Endothelial cell of umbilical vein (primary cell): Measurements from ENCODE around the gene PIKFYVE. TPM values are rescaled to one million over a fixed set of nuclear protein-coding genes. Genes with fewer than 3 reads are reported as not detected.
"Not testable (repeated sequence)": the region's sequence is repeated elsewhere in the genome, so short reads cannot be mapped to it uniquely, and the experiment has no call there.

ENCODE experiments used
- Bru-seq: library from RNA; stranded (reverse); fragments of 400-500 nt; gene quantifications from one replicate; lab custom pipeline; 2021; lab: Mats Ljungman, UMichigan
- BruChase-seq, 2 experiments: library from RNA; stranded (reverse); fragments of 400-500 nt; gene quantifications; one replicate each; lab custom pipeline; 2021; lab: Mats Ljungman, UMichigan
- BruUV-seq: library from RNA; stranded (reverse); fragments of 400-500 nt; replicated peaks from 2 replicates; lab custom pipeline; 2021; lab: Mats Ljungman, UMichigan
- CTCF ChIA-PET: fragments of 300-600, 350-600 bp; sonication (Branson Sonifier 250); formaldehyde crosslinking; loops from one replicate; lab custom pipeline; 2021; ENCODE audit warnings: antibody characterized with exemption, inconsistent platforms; lab: Charles Lee
- POLR2A ChIA-PET: fragments of 300-600, 350-600 bp; sonication (Branson Sonifier 250); formaldehyde crosslinking; loops from one replicate; lab custom pipeline; 2021; ENCODE audit warnings: antibody characterized with exemption, inconsistent platforms; lab: Charles Lee
- DNase-seq: peaks from one replicate; pipeline ENCODE4 v3.0.0-alpha.2; 2011; ENCODE audit warnings: low read depth, low spot score
- FAIRE-seq: peaks from 2 replicates; lab custom pipeline; 2011; peaks lifted over from hg19 to GRCh38; lab: Jason Lieb, UNC
- H2AFZ ChIP-seq: 2 replicates; pipeline ENCODE4 v1.6.0; 2012; ENCODE audit warnings: low read depth, low read length, control low read depth, inconsistent platforms
- H3K27ac ChIP-seq: 2 replicates; pipeline ENCODE4 v1.5.1; 2011; ENCODE audit warnings: low read depth, mild to moderate bottlenecking, control low read depth, low read length, moderate library complexity; ENCODE audit not compliant: insufficient read depth
- H3K27me3 ChIP-seq, 2 experiments: 2 replicates each; pipeline versions ENCODE4 v1.6.0 to v1.6.1; 2011; ENCODE audit warnings: low read length in 2 of 2, mixed read lengths in 1 of 2; ENCODE audit not compliant: control insufficient read depth in 2 of 2, insufficient read depth in 2 of 2
- H3K36me3 ChIP-seq, 2 experiments: 2 replicates in 1 of 2; 3 replicates in 1 of 2; pipeline ENCODE4 v1.5.1; 2011; ENCODE audit warnings: low read length in 2 of 2, mild to moderate bottlenecking in 1 of 2, moderate library complexity in 1 of 2; ENCODE audit not compliant: control insufficient read depth in 2 of 2, insufficient read depth in 2 of 2; ENCODE audit errors: extremely low read depth in 1 of 2
- H3K4me1 ChIP-seq: 3 replicates; pipeline ENCODE4 v1.5.1; 2011; ENCODE audit warnings: mild to moderate bottlenecking, low read length; ENCODE audit not compliant: control insufficient read depth, insufficient read depth; ENCODE audit errors: extremely low read depth
- H3K4me2 ChIP-seq: 2 replicates; pipeline ENCODE4 v1.6.1; 2011; ENCODE audit warnings: low read length, control low read depth, mixed read lengths; ENCODE audit not compliant: insufficient read depth
- H3K4me3 ChIP-seq, 3 experiments: fragments of 200-600 bp in 1 of 3; sonication (generic), shearing (Covaris generic) in 1 of 3; replicated peaks in 1 of 3; 2 replicates each; pipeline ENCODE4 v1.5.1; 2011 to 2016; ENCODE audit warnings: control low read depth in 3 of 3, low read length in 3 of 3, mild to moderate bottlenecking in 2 of 3, inconsistent platforms in 1 of 3, low read depth in 1 of 3, moderate library complexity in 1 of 3; ENCODE audit not compliant: insufficient read depth in 1 of 3
- H3K79me2 ChIP-seq: 2 replicates; pipeline ENCODE4 v1.6.0; 2012; ENCODE audit warnings: low read length, inconsistent platforms; ENCODE audit not compliant: control insufficient read depth, insufficient read depth
- H3K9ac ChIP-seq: replicated peaks from 2 replicates; pipeline ENCODE3; 2011; ENCODE audit warnings: low read length, control low read depth; ENCODE audit not compliant: insufficient read depth; ENCODE audit errors: extremely low read depth
- H3K9me1 ChIP-seq: replicated peaks from 3 replicates; pipeline ENCODE4 v1.6.0; 2011; ENCODE audit warnings: mild to moderate bottlenecking, low read length; ENCODE audit not compliant: control insufficient read depth, insufficient read depth; ENCODE audit errors: extremely low read depth
- H3K9me3 ChIP-seq: replicated peaks from 2 replicates; pipeline ENCODE4 v1.5.1; 2012; ENCODE audit warnings: low read length, inconsistent platforms; ENCODE audit not compliant: control insufficient read depth, insufficient read depth
- H4K20me1 ChIP-seq: replicated peaks from 2 replicates; pipeline ENCODE3; 2011; ENCODE audit warnings: mild to moderate bottlenecking, low read length; ENCODE audit not compliant: control insufficient read depth, insufficient read depth; ENCODE audit errors: extremely low read depth
- FOS ChIP-seq: IDR thresholded peaks from 2 replicates; pipeline ENCODE4 v1.6.1; 2011; ENCODE audit warnings: mild to moderate bottlenecking, low read length, moderate library complexity, borderline replicate concordance; ENCODE audit not compliant: insufficient read depth
- GATA2 ChIP-seq: IDR thresholded peaks from 2 replicates; pipeline ENCODE4 v1.7.0; 2011; ENCODE audit warnings: low read depth, mild to moderate bottlenecking, moderate library complexity, mixed read lengths, low read length; ENCODE audit not compliant: insufficient read length, insufficient read depth
- POLR2A ChIP-seq: IDR thresholded peaks from 2 replicates; pipeline ENCODE4 v1.6.1; 2012; ENCODE audit warnings: low read depth, mild to moderate bottlenecking, control low read depth, low read length
- POLR2AphosphoS5 ChIP-seq: IDR thresholded peaks from 2 replicates; pipeline ENCODE4 v1.6.1; 2012; ENCODE audit warnings: low read depth, mild to moderate bottlenecking, control low read depth, low read length, moderate library complexity; ENCODE audit not compliant: insufficient read depth
- dilution Hi-C: fragments of 300-500 bp; cut with MboI; formaldehyde crosslinking; loops from one replicate; pipeline ENCODE4 v1.15.0; 2019; ENCODE audit warnings: low sequenced_read_pairs; ENCODE audit not compliant: extremely low pct_ligation_motif_present
- intact Hi-C: fragments of 100-400 bp; cut with micrococcal nuclease; formaldehyde crosslinking; loops from one replicate; pipeline ENCODE4 v1.10.0; 2022
- long read RNA-seq: library from polyadenylated mRNA; stranded (forward); transcript quantifications from one replicate; pipeline ENCODE4 v2.0.0, GENCODE V29; 2021
- polyA minus RNA-seq, 3 experiments: library from RNA; depleted of rRNA, polyadenylated mRNA; stranded (reverse); fragments of >200 nt; gene quantifications; 1 replicate in 1 of 3; 2 replicates in 2 of 3; pipeline ENCODE4 v1.2.3, GENCODE V29; 2011
- polyA plus RNA-seq, 4 experiments: library from polyadenylated mRNA; depleted of rRNA in 3 of 4; stranded (reverse) in 3 of 4; unstranded in 1 of 4; fragments of >200 nt; gene quantifications; 2 replicates each; pipeline versions ENCODE4 v1.2.1 to v1.2.3, GENCODE V29; 2011 to 2012; ENCODE audit warnings: missing spikeins in 1 of 4
- total RNA-seq: library from RNA; stranded (reverse); gene quantifications from 2 replicates; pipeline ENCODE4 v1.2.3, GENCODE V29; 2021
- TF ChIP-seq, protein P1 (sequence below): IDR thresholded peaks from 2 replicates; pipeline ENCODE4 v1.6.1; 2011; ENCODE audit not compliant: insufficient read depth, insufficient read length
- TF ChIP-seq, protein P2 (sequence below), 2 donors: IDR thresholded peaks; 1 replicate in 1 of 2; 2 replicates in 1 of 2; pipeline ENCODE4 v1.5.1; 2011; ENCODE audit warnings: low read length in 2 of 2, mild to moderate bottlenecking in 2 of 2, moderate library complexity in 2 of 2, control low read depth in 1 of 2, inconsistent platforms in 1 of 2, low read depth in 1 of 2; ENCODE audit not compliant: insufficient read depth in 1 of 2; ENCODE audit errors: extremely low read depth in 1 of 2

PIKFYVE gene, protein sequence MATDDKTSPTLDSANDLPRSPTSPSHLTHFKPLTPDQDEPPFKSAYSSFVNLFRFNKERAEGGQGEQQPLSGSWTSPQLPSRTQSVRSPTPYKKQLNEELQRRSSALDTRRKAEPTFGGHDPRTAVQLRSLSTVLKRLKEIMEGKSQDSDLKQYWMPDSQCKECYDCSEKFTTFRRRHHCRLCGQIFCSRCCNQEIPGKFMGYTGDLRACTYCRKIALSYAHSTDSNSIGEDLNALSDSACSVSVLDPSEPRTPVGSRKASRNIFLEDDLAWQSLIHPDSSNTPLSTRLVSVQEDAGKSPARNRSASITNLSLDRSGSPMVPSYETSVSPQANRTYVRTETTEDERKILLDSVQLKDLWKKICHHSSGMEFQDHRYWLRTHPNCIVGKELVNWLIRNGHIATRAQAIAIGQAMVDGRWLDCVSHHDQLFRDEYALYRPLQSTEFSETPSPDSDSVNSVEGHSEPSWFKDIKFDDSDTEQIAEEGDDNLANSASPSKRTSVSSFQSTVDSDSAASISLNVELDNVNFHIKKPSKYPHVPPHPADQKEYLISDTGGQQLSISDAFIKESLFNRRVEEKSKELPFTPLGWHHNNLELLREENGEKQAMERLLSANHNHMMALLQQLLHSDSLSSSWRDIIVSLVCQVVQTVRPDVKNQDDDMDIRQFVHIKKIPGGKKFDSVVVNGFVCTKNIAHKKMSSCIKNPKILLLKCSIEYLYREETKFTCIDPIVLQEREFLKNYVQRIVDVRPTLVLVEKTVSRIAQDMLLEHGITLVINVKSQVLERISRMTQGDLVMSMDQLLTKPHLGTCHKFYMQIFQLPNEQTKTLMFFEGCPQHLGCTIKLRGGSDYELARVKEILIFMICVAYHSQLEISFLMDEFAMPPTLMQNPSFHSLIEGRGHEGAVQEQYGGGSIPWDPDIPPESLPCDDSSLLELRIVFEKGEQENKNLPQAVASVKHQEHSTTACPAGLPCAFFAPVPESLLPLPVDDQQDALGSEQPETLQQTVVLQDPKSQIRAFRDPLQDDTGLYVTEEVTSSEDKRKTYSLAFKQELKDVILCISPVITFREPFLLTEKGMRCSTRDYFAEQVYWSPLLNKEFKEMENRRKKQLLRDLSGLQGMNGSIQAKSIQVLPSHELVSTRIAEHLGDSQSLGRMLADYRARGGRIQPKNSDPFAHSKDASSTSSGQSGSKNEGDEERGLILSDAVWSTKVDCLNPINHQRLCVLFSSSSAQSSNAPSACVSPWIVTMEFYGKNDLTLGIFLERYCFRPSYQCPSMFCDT (N-terminal part only)
- 28.2 and 28.5 TPM in 2 replicates for total RNA-seq
- polyA plus RNA-seq, result 7.2 and 9.0 TPM in 2 replicates
- polyA plus RNA-seq (2011; cell fraction: cytosol; rRNA removed), result 7.1 and 8.4 TPM in 2 replicates
- 34.7 and 40.2 TPM in 2 replicates for polyA plus RNA-seq (2011; cell fraction: nucleus; rRNA removed)
- polyA plus RNA-seq (2012), result 12.9 and 16.8 TPM in 2 replicates
- 45.5 and 51.5 TPM in 2 replicates for polyA minus RNA-seq
- 10.7 TPM for polyA minus RNA-seq (2011; cell fraction: cytosol; rRNA and poly(A)+ RNA removed)
- 83.9 and 109 TPM in 2 replicates for polyA minus RNA-seq (2011; cell fraction: nucleus; rRNA and poly(A)+ RNA removed)
- Bru-seq, nascent RNA, result percentile 86 among the genes with signal in this experiment
- BruChase-seq, experiment 1, labeled RNA remaining after a 6-hour chase, result percentile 82 among the genes with signal in this experiment
- percentile 94 among the genes with signal in this experiment for BruChase-seq, experiment 2, labeled RNA remaining after a 2-hour chase
- long read RNA-seq, full-length matches to known transcripts, result 2 of 6 reads
- long read RNA-seq, partial matches to known transcripts, result 2 of 6 reads
- long read RNA-seq, other reads (novel, unspliced or antisense), result 2 of 6 reads

DNA sequence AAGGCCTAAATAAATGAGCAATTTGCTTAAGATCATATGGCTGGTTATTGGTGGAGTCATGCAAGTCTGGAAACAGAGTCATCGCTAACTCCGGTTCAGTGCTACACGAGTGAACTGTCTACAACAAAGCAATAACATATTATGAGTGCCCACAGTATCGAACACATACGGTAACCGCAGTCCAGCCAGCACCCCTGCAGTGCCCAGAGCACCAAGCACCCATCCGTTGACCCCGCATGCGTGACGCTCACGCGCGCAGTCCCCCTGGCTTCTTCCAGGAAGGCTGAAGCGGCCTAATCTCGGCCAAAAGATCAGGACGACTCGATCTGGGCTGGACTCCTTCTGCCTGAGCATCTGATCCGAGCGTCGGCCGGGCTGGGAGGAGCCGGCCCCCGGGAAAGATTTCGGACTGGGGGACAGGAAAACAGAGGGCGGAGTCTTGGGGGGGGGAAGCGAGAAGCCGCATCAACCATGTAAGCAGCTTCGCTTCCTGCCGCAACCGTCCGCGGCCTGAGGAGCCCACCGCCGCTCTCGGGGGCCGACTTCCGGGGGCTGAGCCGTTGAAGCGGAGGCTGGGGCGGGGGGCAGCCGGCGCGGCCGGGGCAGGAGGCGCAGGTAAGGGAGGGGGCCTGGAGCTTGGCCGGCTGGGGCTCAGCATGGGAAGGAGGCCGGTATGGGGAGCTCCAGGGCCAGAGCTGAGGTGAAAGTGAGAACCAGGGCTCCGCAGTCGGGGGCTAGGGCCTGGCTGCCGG, at the start of gene PIKFYVE:
TSS of gene PIKFYVE (plus strand) at position 455 of the 752 bp plus-strand sequence. CDS start 5,265 bp downstream, outside the sequence.
- Histone ChIP-seq H3K4me1 (peaks cover 24% of the 10 kb centered on the region), H3K9me1 (no peaks in the 10 kb centered on the region), H3K4me3 (peak within 1 kb of the TSS; percentile 92 to 94 (median 94)), H2AFZ (peak within 1 kb of the TSS; percentile 85), H3K9ac (peak within 1 kb of the TSS; percentile 96), H3K79me2 (peaks cover 39% of the 10 kb centered on the region), H4K20me1 (no peaks in the 10 kb centered on the region), H3K27ac (peak within 1 kb of the TSS; percentile 85), H3K4me2 (peak within 1 kb of the TSS; percentile 93), H3K36me3 (no peaks in the 10 kb centered on the region), H3K9me3 (no peaks in the 10 kb centered on the region), H3K27me3 (no peaks in the 10 kb centered on the region)
- intact Hi-C loops (loop anchor here (1.0 kb wide), 1 partner anchor 11 kb away; the partner anchor contains the start of gene IDH1), dilution Hi-C loops (no loop called here)
- POLR2A ChIA-PET, result interaction anchor here (0.9 to 1.2 kb wide), 2 partner anchors 11 to 240 kb away, joined by 3 to 8 read pairs; partner anchors contain the start of genes IDH1 and PLEKHM3
- DNase-seq (peak; percentile 97), FAIRE-seq (peak; percentile 94)
- CTCF ChIA-PET, result interaction anchor here (0.8 to 3.2 kb wide), 3 partner anchors 12 to 90 kb away, joined by 3 to 62 read pairs (median 8); partner anchors contain the start of gene IDH1
- no peak for TF ChIP-seq FOS
- TF ChIP-seq, protein P1, sequence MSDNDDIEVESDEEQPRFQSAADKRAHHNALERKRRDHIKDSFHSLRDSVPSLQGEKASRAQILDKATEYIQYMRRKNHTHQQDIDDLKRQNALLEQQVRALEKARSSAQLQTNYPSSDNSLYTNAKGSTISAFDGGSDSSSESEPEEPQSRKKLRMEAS, result peak; percentile 14
- peak; percentile 62 for TF ChIP-seq GATA2
- peak; percentile 63 for TF ChIP-seq POLR2AphosphoS5
- TF ChIP-seq POLR2A, result peak; percentile 78
- TF ChIP-seq, protein P2, sequence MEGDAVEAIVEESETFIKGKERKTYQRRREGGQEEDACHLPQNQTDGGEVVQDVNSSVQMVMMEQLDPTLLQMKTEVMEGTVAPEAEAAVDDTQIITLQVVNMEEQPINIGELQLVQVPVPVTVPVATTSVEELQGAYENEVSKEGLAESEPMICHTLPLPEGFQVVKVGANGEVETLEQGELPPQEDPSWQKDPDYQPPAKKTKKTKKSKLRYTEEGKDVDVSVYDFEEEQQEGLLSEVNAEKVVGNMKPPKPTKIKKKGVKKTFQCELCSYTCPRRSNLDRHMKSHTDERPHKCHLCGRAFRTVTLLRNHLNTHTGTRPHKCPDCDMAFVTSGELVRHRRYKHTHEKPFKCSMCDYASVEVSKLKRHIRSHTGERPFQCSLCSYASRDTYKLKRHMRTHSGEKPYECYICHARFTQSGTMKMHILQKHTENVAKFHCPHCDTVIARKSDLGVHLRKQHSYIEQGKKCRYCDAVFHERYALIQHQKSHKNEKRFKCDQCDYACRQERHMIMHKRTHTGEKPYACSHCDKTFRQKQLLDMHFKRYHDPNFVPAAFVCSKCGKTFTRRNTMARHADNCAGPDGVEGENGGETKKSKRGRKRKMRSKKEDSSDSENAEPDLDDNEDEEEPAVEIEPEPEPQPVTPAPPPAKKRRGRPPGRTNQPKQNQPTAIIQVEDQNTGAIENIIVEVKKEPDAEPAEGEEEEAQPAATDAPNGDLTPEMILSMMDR (IDR thresholded peaks at IDR 0.05; ENCODE audit: extremely low read depth in 1 of 2, insufficient read depth in 1 of 2, low read depth in 1 of 2, low read length in 2 of 2), result no peak
- BruUV-seq, result no TSS peak

- CTCF ChIA-PET, H3K4me3 ChIP-seq, H4K20me1 ChIP-seq, FAIRE-seq, H3K4me2 ChIP-seq, H3K4me1 ChIP-seq, H3K27ac ChIP-seq, H3K9me1 ChIP-seq, BruUV-seq, H3K27me3 ChIP-seq, dilution Hi-C loops, H2AFZ ChIP-seq, H3K9ac ChIP-seq, POLR2A ChIA-PET, intact Hi-C loops, H3K79me2 ChIP-seq, H3K36me3 ChIP-seq, H3K9me3 ChIP-seq, DNase-seq: not testable (repeated sequence)
These were observed 44.2 kb upstream of the PIKFYVE start for GRCh38 chr2:208221873-208222272.
